Activated CD4-positive, alpha-beta T cell treated with anti-CD3 and anti-CD28 coated beads, Interleukin-2, amount 50 U/mL, for 4 hours (primary cell): ENCODE measurements around the gene SPRR5.

Experiments
- DNase-seq, 2 experiments: peaks; one replicate each; pipeline ENCODE4 v3.0.0-alpha.2; 2020

SPRR5 gene

DNA sequence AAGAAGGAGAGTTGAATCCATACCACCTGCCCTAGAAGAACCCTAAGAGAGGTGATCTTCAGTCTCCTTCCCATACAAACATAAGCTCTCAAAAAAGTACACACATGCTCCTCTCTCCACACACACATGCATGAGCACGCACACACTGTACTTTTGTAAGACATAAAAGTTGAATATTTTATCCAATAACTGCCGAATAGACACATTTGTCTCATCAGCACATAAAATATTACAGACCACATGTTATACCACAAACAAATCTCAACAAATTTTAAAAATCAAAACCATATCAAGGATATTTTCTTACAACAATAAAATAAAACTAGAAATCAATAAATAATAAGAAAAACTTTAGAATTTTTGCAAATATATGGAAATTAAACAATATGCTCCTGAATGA is 39.6 kb downstream of the SPRR5 start:
- DNase-seq: no peak

DNA sequence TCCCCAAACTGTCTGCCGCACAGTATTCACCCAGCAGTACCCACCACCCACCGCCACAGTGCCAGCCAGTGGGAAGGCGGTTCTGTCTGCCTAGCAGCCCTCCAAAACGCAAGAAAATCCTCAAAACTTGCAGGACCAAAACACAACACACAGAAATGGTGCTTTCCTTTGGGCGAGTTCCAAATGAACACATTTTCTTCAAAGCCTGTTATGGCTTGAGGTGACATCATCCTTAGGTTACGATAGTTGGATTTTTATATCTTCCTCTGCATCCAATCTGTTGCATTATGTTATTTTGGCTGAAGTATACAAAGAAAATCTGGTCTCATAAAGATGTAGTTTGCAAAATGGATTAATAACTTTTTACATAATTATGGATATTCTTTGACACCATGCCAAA is 46.2 kb downstream of the SPRR5 start:
- DNase-seq: no peak

DNA sequence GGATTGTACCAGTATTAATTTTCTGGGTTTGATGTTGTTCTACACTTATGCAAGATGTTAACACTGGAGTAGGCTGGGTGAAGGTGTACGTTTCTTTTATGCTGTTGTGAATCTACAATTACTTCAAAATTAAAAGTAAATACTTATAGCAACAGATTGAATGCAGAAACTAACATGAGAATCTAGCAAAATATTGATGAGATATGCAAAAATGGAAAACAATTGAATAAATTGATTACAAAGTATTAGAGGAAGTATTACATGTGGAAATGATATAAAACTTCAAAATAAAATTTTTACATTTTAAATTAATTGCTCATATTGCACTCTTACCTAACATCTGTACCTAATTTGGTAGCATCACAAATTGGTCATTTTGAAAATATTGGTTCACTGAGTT is 48.8 kb downstream of the SPRR5 start:
- no peak for DNase-seq

DNA sequence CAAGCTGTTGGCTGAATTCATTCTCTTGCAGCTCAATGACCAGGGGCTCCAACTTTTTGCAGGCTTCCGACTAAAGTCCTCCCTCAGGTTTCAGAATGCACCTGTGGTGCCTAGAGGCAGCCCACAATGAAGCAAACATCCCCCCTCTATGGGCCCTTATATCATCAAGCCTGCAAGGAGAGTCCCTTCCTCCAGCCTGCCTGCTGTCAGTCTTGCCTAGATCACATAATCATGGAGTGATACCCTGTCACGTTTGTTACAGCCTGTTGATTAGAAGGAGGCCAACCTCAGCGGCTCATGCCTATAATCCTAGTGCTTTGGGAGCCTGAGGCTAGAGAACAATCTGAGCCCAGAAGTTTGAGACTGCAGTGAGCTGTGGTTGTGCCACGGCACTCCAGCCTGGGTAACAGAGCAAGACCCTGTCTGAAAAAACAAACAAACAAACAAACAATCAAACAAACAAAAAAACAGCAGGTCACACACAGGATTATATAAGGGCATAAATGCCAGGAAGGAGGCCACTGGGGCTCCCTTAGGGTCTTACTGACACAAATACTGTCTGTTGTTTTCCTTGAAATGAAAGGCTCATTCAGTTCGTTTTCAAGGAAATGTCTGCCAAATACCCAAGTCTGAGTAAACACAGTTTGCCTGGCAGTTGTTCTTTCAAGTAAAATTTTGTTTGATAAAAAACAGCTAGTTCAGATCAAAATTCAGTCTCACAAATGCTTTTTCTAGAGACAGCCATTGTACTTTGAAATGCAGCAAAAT is 49.8 kb downstream of the SPRR5 start:
- DNase-seq: no peak

DNA sequence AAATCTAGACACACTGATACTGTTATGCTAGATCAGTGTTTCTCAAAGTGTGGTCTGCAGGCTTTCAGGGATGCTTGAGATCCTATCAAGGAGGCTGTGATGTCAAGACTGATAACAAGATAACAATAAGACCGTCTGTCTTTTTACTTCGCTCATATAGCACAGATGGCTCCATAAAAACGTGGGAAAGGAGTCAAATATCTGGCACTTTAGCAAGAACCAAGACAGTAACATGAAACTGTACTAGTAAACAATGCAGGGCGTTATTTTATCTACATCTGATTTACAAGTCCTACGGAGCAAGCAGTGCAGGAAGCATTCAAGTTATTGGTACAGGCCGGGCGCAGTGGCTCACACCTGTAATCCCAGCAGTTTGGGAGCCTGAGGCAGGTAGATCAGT is 50.9 kb downstream of the SPRR5 start:
- DNase-seq: no peak

DNA sequence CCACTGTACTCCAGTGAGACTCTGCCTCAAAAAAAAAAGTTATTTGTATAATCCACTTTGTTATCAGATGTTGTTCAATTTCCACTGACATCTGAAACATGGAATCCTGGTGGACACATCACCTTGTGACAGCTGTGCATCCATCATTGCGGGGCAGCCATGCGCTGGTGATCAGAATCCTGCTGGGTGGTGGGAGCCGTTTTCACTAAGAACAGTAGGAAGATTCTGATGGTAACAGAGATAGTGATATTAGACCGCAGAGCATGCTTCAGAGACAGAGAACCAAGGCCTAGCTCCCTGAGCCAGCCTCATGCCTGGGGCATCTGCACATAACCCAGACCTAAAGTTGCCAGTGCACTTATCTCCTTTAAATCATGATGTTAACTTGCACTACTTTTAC is 51.5 kb downstream of the SPRR5 start:
- no peak for DNase-seq
